ENCODE measurements around the gene UCN. TPM values are rescaled to one million over a fixed set of nuclear protein-coding genes. Genes with fewer than 3 reads are reported as not detected.

UCN gene
- total and polyA plus RNA-seq, 4 donors: 0.25 to 0.83 (median 0.42) TPM; not detected in 1

DNA sequence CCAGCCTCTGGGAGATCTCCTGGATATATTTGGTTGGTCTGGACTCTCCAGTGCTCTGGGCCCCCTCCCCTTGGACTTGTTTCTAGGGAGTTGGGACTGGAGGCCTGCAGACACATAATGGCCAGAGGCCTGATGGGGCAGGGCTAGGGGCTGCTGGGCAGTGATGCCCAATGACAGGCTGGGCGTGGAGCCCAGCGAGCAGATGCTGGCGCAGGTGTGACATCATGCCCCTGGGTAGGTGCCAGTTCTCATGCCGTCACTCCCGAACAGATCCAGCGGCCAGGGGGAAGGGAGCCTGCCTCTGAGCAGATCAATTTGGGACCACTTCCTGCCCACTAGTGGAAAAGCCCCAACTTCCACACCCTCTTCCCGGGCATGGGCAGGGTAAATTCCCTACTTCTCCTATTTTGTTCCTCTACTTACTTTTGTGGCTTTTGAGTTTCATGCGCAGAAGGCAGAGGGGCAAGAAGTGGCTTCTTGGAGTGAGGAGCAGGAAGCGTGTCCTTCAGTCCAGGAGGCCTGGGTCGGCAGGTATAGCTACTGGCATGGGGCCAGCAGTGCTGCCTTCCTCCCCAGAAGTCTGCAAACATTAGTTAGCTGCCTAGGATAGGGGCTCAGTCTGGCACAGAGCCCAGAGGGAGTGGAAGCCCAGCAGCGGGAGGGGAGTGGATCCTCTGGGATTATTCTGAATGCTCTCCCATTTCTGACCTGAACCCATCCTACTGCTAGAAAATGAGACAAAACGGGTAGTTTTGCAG lies 8.6 kb upstream of the UCN start:
- H3K4me3 ChIP-seq (ENCODE audit: low read depth in 1 of 3, low read length in 3 of 3): no peak overlapping the region
- 84% methylated on average over 12 of the region's 12 CpGs for WGBS
- H3K9ac ChIP-seq (ENCODE audit: low read depth in 1 of 2, low read length in 2 of 2): no peak overlapping the region
- H3K4me1 ChIP-seq (ENCODE audit: control insufficient read depth in 4 of 4, insufficient read depth in 4 of 4, low read length in 3 of 4): peaks cover 0 to 5% (median 2%) of the 10 kb centered on the region in 4 donors
- H3K27me3 ChIP-seq (ENCODE audit: control insufficient read depth in 4 of 4, insufficient read depth in 4 of 4, low read length in 3 of 4): no peaks in the 10 kb centered on the region
- H3K36me3 ChIP-seq (ENCODE audit: control insufficient read depth in 4 of 4, insufficient read depth in 3 of 4, low read depth in 1 of 4, low read length in 3 of 4): peaks cover 0 to 2% (median 0%) of the 10 kb centered on the region in 4 donors
- H3K27ac ChIP-seq (ENCODE audit: low read depth in 1 of 2, low read length in 2 of 2): no peak overlapping the region
- no peaks in the 10 kb centered on the region for H3K9me3 ChIP-seq (ENCODE audit: control insufficient read depth in 4 of 4, low read length in 3 of 4)
- no peak for DNase-seq (ENCODE audit: low spot score)
- TF ChIP-seq FOXA2 (IDR thresholded peaks at IDR 0.05): no peak
- no peak for TF ChIP-seq TAF1 (conservative IDR thresholded peaks at IDR 0.05)
- TF ChIP-seq HNF4G (IDR thresholded peaks at IDR 0.05): no peak
- TF ChIP-seq, protein P1, sequence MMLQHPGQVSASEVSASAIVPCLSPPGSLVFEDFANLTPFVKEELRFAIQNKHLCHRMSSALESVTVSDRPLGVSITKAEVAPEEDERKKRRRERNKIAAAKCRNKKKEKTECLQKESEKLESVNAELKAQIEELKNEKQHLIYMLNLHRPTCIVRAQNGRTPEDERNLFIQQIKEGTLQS (IDR thresholded peaks at IDR 0.05): no peak

DNA sequence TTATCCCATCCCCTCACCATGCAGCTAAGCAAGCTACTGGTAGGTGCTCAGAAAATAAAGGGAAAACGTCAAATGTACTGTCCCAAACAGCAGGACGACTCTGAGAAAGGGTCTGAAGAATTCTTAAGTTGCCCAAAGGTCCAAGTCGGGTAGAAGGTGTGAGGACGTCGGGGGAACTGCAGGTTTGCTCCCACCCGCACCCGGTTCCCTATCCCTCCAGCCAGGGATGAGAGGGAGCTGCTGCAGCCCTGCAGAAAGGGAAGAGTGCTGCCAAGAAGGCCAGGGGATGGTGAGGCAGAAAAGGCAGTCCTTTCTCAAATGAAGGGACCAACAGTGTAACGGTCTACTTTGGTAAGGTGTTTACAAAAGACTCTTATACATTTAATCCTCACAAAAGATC lies 6.9 kb upstream of the UCN start:
- no peaks in the 10 kb centered on the region for H3K9me3 ChIP-seq (ENCODE audit: control insufficient read depth in 4 of 4, low read length in 3 of 4)
- H3K9ac ChIP-seq (ENCODE audit: low read depth in 1 of 2, low read length in 2 of 2): no peak overlapping the region
- WGBS: 87% methylated on average over 8 of the region's 8 CpGs
- DNase-seq (ENCODE audit: low spot score): no peak
- H3K4me1 ChIP-seq (ENCODE audit: control insufficient read depth in 4 of 4, insufficient read depth in 4 of 4, low read length in 3 of 4): no peaks in the 10 kb centered on the region
- TF ChIP-seq, protein P1 (IDR thresholded peaks at IDR 0.05): no peak
- TF ChIP-seq HNF4A (conservative IDR thresholded peaks at IDR 0.05) (no peak), NR2F2 (IDR thresholded peaks at IDR 0.05) (no peak), SP1 (IDR thresholded peaks at IDR 0.05) (no peak), RAD21 (IDR thresholded peaks at IDR 0.05) (no peak), JUND (IDR thresholded peaks at IDR 0.05) (no peak), FOXA2 (IDR thresholded peaks at IDR 0.05) (no peak), RXRA (IDR thresholded peaks at IDR 0.05) (no peak), FOXA1 (IDR thresholded peaks at IDR 0.05) (no peak), TAF1 (conservative IDR thresholded peaks at IDR 0.05) (no peak), HNF4G (IDR thresholded peaks at IDR 0.05) (no peak), YY1 (IDR thresholded peaks at IDR 0.05) (no peak)
- TF ChIP-seq, protein P2, sequence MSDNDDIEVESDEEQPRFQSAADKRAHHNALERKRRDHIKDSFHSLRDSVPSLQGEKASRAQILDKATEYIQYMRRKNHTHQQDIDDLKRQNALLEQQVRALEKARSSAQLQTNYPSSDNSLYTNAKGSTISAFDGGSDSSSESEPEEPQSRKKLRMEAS (IDR thresholded peaks at IDR 0.05): no peak
- TF ChIP-seq, protein P3, sequence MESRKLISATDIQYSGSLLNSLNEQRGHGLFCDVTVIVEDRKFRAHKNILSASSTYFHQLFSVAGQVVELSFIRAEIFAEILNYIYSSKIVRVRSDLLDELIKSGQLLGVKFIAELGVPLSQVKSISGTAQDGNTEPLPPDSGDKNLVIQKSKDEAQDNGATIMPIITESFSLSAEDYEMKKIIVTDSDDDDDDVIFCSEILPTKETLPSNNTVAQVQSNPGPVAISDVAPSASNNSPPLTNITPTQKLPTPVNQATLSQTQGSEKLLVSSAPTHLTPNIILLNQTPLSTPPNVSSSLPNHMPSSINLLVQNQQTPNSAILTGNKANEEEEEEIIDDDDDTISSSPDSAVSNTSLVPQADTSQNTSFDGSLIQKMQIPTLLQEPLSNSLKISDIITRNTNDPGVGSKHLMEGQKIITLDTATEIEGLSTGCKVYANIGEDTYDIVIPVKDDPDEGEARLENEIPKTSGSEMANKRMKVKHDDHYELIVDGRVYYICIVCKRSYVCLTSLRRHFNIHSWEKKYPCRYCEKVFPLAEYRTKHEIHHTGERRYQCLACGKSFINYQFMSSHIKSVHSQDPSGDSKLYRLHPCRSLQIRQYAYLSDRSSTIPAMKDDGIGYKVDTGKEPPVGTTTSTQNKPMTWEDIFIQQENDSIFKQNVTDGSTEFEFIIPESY (IDR thresholded peaks at IDR 0.05): no peak
- TF ChIP-seq, protein P4, sequence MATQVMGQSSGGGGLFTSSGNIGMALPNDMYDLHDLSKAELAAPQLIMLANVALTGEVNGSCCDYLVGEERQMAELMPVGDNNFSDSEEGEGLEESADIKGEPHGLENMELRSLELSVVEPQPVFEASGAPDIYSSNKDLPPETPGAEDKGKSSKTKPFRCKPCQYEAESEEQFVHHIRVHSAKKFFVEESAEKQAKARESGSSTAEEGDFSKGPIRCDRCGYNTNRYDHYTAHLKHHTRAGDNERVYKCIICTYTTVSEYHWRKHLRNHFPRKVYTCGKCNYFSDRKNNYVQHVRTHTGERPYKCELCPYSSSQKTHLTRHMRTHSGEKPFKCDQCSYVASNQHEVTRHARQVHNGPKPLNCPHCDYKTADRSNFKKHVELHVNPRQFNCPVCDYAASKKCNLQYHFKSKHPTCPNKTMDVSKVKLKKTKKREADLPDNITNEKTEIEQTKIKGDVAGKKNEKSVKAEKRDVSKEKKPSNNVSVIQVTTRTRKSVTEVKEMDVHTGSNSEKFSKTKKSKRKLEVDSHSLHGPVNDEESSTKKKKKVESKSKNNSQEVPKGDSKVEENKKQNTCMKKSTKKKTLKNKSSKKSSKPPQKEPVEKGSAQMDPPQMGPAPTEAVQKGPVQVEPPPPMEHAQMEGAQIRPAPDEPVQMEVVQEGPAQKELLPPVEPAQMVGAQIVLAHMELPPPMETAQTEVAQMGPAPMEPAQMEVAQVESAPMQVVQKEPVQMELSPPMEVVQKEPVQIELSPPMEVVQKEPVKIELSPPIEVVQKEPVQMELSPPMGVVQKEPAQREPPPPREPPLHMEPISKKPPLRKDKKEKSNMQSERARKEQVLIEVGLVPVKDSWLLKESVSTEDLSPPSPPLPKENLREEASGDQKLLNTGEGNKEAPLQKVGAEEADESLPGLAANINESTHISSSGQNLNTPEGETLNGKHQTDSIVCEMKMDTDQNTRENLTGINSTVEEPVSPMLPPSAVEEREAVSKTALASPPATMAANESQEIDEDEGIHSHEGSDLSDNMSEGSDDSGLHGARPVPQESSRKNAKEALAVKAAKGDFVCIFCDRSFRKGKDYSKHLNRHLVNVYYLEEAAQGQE (IDR thresholded peaks at IDR 0.05): no peak
- no peaks in the 10 kb centered on the region for H3K27me3 ChIP-seq (ENCODE audit: control insufficient read depth in 4 of 4, insufficient read depth in 4 of 4, low read length in 3 of 4)
- H3K27ac ChIP-seq (ENCODE audit: low read depth in 1 of 2, low read length in 2 of 2): no peak overlapping the region
- peaks cover 0 to 8% (median 2%) of the 10 kb centered on the region in 4 donors for H3K36me3 ChIP-seq (ENCODE audit: control insufficient read depth in 4 of 4, insufficient read depth in 3 of 4, low read depth in 1 of 4, low read length in 3 of 4)
- no peak overlapping the region for H3K4me3 ChIP-seq (ENCODE audit: low read depth in 1 of 3, low read length in 3 of 3)

All from liver (tissue), 9 donors.